DMS114 treated with DMSO at 0.1 percent for 48 hours (cell line): ENCODE data around the gene TRIM47.
A peak's percentile ranks its signal among the peaks of the same experiment; 100 is the strongest.

ENCODE experiments used
- DNase-seq: peaks from one replicate; lab custom pipeline; 2025; ENCODE audit not compliant: unreplicated experiment; lab: John Stamatoyannopoulos, UW

Gene TRIM47

DNA sequence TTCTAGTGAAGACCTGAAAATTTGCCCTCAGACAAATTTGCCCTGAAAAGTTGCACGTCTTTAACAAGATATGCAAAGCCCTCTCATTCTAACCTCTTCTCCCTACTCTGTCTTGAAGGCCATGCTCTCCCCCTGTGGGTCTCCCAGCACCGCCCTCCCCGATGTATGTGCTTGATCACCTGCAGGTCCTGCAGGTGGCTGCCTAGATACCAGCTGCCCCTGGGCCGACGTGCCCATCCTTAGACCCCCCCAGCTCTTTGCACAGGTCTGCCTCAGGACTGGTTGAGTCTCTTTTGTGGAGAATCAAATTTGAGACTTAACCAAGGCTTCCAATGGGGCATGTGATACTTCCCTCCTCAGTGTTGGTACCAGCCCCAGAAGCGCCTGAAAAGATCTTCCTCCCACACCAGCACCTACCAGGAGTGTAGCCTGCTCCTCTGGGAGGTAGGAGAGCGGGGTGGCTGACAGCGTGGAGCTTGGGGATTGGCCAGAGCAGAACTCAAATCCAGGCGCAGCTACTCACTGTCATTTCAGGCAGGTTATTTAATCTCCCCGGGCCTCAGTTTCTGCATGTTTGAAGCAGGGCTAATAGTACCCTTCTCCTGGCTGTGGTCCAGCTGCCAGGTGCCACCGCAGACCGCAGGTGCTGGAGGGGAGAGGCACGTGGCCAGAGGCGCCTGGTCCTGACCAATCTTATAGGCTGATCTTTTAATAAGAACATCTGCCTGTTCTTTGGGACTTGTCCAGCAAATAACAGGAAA lies 30.9 kb upstream of the TRIM47 start:
- no peak for DNase-seq

DNA sequence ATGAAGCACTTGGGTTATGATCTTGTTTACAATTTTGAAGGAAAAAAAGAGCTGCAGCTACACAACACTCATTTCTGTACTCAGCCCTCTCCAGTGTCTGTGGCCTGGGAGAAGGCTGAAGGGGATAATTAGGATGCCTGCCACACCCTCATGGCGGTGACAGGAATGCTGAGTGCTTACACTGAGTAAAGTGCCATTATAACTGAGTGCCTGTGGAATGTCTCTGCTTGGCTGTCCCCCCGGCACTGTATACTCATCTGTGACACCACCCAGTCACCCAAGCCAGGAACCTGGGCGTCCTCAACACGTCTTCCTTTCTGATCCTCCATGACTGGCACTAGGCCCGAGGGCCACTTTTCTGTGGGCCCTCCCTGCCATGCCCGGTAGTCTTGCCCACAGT lies 29.8 kb upstream of the TRIM47 start:
- no peak for DNase-seq

DNA sequence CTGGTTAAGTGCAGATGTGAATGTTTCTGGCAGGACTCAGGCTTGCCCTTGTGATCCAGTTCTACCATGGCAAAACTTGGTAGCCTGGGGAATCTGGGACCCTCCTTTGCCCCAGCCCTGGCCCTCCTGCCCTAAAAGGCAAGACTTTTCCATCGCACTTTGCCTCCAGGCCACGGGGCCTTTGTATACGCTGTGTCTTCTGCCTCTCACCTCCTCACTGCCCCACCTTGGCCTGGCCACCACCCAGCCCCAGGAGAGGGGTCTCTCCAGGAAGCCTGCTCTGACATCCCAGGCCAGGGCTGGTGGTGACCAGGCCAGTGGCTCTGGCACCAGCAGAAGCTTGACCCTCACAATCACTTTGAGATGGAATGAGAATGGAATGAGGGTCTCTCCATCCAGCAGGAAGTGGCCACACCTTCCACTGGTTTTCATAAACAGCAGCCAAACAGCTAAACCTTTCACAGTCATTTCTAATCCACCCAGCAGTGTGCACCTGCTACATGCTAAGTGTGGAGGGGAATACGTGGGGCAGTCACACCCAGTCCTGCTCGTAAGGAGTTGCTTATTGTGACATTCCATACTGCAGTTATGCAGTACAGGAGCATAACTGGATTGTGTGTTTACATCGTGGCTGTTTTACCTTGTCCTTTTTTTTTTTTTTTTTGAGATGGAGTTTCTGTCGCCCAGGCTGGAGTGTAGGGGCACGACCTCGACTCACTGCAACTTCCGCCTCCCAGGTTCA lies 27.9 kb upstream of the TRIM47 start:
- DNase-seq, result no peak

DNA sequence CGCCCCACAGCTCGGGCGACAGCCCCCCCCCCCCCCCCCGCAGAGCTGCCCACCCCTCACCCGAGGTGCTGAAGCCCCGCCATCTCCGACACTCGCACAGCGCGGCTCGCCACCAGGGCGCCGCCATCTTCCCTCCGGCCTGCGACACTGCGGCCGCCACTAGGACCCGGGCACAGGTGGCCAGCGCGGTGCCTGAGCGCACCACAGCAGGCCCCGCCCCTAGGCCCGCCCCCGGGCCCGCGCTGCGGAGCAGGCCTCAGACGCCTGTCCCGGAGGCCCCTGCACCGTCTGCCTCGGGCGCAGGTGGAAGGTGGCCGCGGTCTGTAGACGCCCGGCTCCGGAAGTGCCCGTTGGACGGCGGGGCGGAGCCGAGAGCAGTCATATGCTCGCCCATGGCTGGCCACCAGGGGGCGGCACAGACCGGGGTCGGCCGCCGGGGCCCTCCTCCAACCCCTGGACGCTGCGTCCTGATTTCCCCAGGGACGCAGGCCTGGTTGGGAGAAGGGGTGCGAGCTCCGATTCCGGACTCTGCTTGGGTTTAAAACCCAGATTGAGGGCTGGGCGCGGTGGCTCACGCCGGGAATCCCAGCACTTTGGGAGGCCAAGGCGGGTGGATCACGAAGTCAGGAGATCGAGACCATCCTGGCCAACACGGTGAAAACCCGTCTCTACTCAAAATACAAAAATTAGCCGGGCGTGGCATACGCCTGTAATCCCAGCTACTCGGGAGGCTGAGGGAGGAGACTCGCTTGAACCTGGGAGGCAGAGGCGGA lies 26.6 kb upstream of the TRIM47 start, which contains the start of gene MRPL38:
Gene MRPL38 (minus strand): TSS at position 136 of the 773 bp plus-strand sequence. CDS start 9 bp downstream, at position 127.
- peak; percentile 67 for DNase-seq

DNA sequence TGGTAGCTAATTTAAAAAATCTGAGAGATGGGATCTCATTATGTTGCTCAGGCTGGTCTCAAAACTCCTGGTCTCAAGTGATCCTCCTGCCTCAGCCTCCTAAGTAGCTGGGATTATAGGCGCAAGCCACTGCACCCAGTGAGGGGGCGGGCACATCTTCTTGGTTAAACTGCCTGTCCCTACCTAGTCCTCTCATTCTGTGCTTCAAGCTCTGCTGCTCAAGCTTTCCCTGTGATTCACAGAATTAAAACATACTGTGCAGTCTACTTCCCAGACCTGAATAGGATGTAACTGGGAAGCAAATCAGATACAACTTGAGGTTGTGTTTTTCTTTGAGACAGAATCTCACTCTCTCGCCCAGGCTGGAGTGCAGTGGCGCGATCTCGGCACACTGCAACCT lies 24.0 kb upstream of the TRIM47 start:
- no peak for DNase-seq

DNA sequence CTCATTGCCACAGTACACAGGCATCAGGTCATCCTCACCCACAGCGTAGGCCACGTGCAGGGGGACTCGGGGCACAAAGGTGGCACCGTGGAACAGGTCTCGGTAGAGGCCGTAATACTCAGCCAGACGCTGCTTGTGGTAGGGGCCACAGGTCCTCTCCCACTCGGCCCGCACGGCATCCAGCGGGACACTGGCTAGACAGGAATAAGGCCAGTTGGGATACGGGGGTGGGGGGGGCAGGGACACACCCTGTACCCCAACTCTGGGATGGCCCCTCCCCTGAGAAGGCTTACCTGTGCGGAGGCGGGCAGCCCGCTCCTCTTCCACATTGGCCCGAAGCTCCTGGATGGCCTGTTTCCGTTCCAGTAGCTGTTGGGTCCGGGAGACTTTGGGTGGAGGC lies 23.3 kb upstream of the TRIM47 start:
- no peak for DNase-seq

DNA sequence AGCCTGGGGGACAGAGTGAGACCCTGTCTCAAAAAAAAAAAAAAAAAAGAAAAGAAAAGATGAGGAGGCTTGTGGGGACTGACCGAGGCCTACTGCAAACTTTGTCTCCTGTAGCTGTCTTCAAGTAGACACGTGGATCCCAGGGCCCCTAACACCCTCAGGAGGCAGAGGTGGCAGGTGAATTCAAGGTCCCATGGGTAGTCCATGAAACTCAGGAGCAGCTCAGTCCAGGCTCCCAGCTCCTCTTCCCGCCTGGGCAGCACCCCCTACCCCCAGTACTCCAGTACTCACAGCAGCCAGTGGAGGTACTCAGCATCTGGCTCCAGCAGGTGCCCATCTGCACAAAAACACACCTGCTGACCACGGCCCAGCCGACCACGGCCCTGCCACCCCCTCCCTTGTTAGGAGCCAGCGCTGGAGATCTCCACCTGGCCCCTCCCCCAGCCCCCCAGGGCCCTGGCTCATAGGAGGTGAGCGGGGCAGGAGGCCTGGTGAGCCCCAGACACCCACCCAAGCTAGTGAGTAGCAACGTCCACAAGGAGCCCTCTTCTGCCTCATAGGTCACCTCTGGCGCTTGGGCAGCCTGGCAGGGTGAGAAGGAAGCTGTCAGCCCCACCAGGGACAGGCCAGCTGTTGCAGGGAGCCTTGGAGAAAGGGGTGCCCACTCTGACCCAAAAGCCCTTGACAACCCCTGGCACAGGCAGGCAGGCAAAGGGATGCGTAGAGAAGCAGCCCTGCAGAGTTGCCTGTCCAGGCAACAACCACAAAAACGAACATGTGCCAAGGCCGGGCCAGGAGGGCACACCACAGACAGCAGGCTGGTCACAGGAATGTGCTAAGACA lies 22.5 kb upstream of the TRIM47 start:
- DNase-seq, result no peak

DNA sequence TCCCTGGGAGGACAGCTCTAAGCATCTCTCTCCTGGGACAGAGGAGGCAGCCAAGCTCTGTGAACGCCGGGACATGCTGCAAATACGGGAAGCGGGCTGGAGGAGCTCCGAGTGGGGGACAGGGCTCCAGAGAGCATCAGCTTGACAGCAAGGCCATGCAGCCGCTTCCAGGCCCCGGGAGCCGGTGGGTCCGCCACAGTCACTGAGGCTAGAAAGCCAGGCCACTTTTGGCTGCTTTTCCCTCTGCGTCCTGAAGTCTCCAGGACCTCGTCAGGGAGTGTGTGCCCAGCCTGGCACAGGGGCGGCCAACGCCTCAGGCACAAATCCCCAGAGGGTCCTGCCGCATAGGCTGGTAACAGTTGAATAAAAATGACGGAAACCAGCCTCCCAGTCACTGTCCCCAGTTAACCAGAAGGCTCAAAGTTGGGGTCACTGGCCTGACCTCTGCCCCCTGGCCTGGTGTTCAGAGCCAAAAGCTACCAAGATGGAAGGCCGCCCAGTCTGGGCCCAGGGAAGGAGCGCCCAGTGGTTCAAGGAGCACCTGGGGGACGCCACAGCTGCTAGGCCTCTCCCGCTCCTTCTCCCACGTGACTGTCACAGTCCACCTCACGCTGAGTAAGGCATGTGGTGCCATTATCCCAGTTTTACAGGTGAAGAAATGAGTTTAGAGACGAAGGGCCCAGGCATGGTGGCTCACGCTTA lies 21.5 kb upstream of the TRIM47 start:
- DNase-seq, result no peak

DNA sequence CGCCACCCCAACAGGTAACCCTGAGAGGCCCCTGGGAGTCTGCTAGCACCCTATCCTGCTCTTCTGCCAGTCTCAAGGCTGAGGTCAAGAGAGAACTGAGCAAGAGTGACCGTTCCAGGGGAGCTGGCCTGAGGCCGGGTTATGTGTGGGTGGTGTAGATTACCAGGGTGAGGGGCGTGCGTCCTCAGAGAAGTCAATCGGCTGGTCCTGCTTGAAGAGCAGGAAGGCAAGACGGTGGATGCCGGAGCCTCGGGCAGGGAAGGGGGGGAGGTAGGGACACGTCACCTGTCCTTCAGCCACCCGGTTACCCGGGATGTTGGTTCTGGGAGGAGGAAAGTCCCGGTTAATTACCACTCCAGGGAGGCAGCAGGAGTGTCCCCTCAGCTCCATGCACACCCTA lies 21.0 kb upstream of the TRIM47 start:
- no peak for DNase-seq

DNA sequence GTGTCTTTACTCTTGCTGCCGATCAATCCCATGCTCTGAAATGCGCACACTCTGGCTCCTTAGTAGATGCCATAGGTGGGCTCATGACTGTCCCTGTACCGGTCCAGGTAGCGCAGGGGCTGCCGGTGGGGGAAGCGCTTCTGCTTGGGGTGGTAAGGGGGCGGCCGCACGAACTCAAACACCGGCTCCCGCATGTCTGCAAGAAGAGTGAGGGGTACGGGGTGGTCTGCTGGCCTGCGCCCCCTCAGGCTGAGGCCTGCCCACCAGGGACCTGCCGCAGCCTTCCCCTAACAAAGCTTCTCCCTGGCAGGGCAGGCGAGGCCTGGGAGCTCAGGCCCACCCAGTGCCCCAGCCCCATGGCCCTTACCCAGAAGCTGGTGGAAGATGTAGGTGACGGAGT lies 20.4 kb upstream of the TRIM47 start:
- DNase-seq, result no peak

DNA sequence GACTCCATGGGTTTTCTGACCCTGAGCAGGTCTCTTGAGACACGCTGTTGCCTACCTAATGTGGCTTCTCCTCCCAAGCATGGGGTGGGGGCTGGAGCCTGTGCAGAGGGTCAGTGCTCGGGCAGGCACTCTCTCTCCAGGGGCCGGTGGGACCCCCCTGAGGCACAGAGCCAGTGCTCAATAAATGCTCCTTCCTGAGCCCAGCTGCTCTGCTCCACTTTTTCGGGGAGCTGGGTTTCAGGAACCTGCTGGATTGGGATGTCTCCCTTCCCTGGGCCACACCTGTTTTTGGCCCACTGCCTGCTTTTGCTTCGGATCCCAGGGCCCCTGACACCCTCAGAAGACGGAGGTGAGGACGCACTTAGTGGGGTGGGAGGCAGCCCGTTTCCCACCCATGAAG lies 19.7 kb upstream of the TRIM47 start:
- DNase-seq, result no peak

DNA sequence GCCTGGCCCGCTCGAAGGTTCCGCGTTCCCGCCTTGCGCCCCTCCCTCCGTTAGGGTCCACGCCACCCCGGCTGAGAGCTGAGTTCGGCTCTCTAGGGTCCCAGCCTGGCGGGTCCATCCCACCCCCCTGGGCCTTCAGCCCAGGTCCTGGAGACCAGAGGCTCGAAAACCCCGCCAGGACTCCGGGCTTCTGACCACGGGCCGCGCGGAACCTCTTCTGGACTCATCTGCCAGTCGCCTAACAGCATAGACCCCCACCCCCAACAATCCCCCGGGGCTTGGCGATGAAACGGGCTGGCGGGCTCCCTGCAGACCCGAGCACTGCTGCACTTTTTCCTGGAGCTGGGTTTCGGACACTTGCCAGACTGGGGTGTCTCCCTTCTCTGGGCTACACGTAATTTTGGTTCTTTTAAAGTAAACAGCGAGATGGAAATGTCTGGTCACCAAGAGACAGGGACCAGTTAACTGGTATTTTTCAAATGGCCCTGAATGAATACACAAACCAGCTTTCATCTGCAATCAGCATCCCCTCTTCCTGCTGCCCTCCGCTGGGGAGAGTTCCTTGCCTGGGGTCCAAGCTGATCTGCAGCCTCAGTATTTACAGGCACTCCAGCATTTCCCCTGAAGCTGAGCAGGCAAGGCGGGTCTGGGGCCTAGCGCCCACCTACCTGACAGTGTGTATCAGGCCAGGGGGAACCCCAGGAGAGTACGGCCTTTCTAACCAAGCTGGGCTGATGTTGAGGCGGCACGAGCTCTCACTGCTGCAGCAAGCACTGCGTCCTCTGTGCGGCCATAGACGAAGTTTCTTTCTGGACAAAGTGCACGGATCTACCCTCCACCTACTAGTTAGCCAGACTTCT lies 19.0 kb upstream of the TRIM47 start:
- DNase-seq, result no peak

DNA sequence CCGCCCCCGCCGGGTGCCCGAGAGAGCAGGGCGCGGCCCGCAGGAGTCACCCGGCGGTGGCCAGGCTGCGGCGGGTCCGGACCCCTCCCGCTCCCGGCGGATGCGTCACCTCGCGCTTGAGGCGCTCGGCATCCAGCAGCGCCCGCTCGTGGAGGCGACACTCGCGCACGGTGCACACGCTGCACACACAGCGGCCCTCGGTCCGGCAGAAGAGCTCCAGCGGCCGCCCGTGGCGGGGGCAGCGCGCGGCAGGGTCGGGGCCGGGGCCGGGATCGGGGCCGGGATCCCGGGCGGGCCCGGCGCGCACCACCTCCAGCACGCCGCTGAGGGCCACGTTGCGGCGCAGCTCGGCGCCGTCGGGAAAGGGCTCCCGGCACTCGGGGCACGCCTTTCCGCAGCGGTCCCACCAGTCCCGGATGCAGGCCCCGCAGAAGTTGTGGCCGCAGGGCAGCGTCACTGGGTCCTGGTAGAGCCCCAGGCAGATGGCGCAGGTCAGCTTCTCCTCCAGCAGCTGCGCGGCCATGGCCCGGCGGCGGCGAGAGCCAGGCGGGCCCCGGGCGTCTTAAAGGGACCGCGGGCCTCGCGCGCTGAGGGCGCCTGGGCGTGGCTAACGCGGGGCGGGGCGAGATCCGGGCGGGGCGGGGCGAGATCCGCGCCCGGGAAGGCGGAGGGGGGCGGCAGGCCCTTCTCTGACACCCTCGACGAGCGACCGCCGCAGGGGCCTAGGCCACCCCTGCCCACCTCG lies 18.2 kb upstream of the TRIM47 start, which contains the start of gene TRIM65:
Gene TRIM65 (minus strand): TSS at position 537 of the 745 bp plus-strand sequence. CDS start 14 bp downstream, at position 523.
- DNase-seq, result no peak

DNA sequence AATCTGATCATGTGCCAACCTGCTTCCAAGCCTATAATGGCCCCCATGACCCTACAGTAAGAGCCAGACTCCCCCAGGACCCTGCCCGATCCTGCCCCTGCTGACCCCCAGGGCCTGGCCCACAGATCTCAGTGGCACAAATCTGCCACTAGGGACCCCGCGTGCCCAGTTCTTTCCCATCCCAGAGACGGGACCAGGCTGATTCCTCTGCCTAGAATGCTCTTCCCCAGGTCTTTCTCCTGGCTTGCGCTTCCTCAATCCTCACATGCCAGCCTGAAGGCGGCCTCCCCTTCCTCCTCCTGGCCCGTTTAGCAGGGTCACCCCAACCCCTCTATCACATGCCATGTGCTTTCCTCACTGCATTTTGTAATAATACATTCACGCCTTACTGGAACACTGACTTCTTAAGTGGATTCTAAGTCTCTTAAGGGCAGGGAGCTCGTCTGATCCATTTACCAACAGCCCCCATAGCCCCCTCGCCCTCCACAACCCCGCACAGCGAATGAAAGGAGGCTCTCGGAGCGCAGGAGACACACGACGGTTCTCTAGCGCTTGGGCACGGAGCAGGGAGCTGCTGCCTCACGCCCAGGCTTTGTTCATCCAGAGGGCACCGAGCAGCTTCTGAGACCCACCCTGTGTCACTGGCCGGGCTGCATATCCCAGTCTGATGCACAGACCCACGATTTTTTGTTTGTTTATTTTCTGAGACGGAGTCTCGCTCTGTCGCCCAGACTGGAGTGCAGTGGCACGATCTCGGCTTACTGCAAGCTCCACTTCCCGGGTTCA lies 17.2 kb upstream of the TRIM47 start:
- DNase-seq, result no peak

DNA sequence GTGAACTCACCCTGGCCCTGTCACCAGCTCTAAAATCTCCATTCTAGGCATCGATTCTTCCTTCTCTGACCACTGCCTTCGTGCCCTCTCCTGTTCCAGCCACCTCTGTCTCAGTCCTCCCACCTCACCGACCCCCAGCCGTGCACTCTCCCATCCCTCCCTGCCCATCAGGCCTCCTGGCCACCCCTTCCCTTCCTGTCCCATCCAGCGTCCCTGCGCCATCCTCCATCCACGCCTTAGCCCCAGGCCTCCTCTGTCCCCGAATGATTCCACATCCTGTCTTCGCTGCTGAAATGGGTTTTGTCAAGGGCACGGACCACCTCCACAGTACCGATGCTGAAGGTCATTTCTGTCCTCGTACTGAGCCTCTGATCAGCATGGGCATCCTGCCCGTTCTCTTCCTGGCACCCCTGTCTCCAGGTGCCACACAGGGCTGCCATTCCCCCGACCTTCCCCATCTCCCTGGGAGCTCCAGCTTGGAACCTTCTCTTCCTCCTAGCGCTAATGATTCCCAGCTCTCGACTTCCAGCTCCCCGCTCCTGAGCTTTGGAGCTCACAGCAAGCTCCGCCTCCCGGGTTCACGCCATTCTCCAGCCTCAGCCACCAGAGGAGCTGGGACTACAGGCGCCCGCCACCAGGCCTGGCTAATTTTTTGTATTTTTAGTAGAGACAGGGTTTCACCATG lies 15.8 kb upstream of the TRIM47 start:
- DNase-seq, result no peak

DNA sequence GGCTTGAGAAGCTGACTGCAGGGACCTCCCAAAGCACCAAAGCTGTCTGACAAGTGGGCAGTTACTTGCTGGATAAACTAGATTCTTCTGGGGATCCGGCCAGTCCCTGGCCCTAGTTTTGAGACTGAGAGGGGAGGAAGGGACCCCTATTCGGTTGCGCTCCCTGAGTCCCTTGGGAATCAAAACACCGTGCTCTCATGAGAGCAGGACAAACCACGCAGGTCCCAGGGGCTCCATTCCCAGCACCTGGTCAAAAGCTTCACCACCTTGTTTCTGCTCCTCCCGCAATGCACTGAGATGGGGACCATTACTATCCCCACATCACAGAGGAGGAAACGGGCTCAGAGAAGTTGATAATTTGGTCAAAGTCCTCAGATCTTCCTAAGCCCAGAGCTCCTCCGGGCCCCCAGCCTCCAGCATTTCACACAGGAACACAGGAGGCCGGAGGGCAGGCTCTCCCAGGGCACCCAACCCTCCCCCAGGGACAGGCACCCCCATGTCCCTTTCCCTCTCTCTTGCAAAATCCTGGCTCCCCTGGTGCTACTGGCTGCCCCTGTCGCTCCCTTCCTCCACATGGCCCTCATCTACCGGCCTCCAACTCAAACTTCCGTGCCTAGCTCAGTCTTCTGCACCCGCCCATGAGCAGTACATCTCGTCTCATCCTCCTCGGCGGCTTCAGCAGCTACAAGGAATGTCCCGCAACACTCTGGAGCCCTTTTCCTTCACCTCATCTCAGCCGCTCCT lies 15.1 kb upstream of the TRIM47 start:
- DNase-seq, result no peak
